ENCODE measurements around the gene SC5D.

DNA sequence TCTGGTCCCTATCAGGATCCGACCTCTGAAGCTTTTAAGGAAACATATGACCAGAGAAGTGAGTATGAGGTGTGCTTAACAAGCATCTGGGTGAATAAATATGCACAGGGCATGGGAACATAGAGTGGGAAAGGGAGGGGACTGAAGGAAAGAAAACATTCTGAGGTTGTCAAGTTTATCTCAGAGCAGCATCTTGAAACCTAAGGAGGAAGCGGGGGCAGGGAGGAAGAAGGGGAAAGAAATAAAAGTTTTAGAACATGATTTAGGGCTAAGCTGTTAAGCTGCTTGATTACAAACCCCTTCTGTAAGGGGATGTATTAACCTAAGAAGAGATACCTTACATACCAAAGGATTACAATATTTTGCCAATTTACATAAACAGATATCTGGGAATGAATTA is 24.0 kb upstream of the SC5D start:
- no peak for TF ChIP-seq POLR2A (IDR thresholded peaks at IDR 0.05; ENCODE audit: low read depth, low read length)
- no peak for TF ChIP-seq POLR2AphosphoS5 (IDR thresholded peaks at IDR 0.05; ENCODE audit: low read depth, low read length)
- no peak for TF ChIP-seq TAF1 (IDR thresholded peaks at IDR 0.05; ENCODE audit: low read depth, low read length)

All from GM12891 (cell line).